Upper lobe of right lung (tissue), 1 donor: ENCODE results near the gene ACOT7. TPM values are rescaled to one million over a fixed set of nuclear protein-coding genes. Genes with fewer than 3 reads are reported as not detected.

Source experiments
- ATAC-seq: fragments of 200-7000 bp; cut with Tn5 transposase; one replicate; pipeline ENCODE4 v1.9.1; 2020; ENCODE audit warnings: mild to moderate bottlenecking, moderate library complexity
- DNase-seq: peaks from one replicate; pipeline ENCODE4 v3.0.0-alpha.2; 2020
- H3K27ac ChIP-seq: fragments of 200-600 bp; one replicate; pipeline ENCODE4 v1.8.0; 2022
- H3K27me3 ChIP-seq: fragments of 200-600 bp; one replicate; pipeline ENCODE4 v1.8.0; 2022; ENCODE audit warnings: mild to moderate bottlenecking
- H3K36me3 ChIP-seq: fragments of 200-600 bp; one replicate; pipeline ENCODE4 v1.8.0; 2022
- H3K4me1 ChIP-seq: fragments of 200-600 bp; one replicate; pipeline ENCODE4 v1.8.0; 2022
- H3K4me3 ChIP-seq: fragments of 200-600 bp; one replicate; pipeline ENCODE4 v1.8.0; 2022; ENCODE audit warnings: mild to moderate bottlenecking
- H3K9me3 ChIP-seq: fragments of 200-600 bp; one replicate; pipeline ENCODE4 v1.8.0; 2022
- CTCF ChIP-seq: fragments of 200-600 bp; IDR thresholded peaks from one replicate; pipeline ENCODE4 v1.8.0; 2022; ENCODE audit warnings: antibody characterized with exemption
- intact Hi-C: fragments of 100-400 bp; cut with DNase I; formaldehyde crosslinking; loops from one replicate; pipeline ENCODE4 v1.11.0; 2022
- total RNA-seq: library from RNA; stranded (reverse); fragmentation: NEBNext Ultra II Directional; extraction: Animal tissue kit (Norgen Biotek cat#: 25700); gene quantifications from one replicate; pipeline ENCODE4 v1.2.1, GENCODE V29; 2021
- donor health status: DM: no; HTN: yes; CAD: no; lungs with severe emphysema.

The ACOT7 gene
- total RNA-seq, 1 donor from 2014 or later, result 22.8 TPM

- Histone ChIP-seq H3K4me3 (peak overlapping the region; percentile 40), H3K9me3 (no peaks in the 10 kb centered on the region), H3K36me3 (no peaks in the 10 kb centered on the region), H3K27ac (no peak overlapping the region), H3K4me1 (peaks cover 31% of the 10 kb centered on the region), H3K27me3 (peaks cover 95% of the 10 kb centered on the region)
- no peak for TF ChIP-seq CTCF
- DNase-seq, result no peak
- intact Hi-C loops, result no loop called here
- ATAC-seq, result no peak
Observed at GRCh38 chr1:6419397-6419803, 25.8 kb upstream of the ACOT7 start.

- DNase-seq (no peak), ATAC-seq (no peak)
- Histone ChIP-seq H3K4me3 (peak overlapping the region; percentile 40), H3K27ac (no peak overlapping the region), H3K4me1 (peaks cover 25% of the 10 kb centered on the region), H3K36me3 (no peaks in the 10 kb centered on the region), H3K27me3 (peaks cover 91% of the 10 kb centered on the region), H3K9me3 (no peaks in the 10 kb centered on the region)
- intact Hi-C loops, result no loop called here
- no peak for TF ChIP-seq CTCF
Observed at GRCh38 chr1:6418668-6419396, 25.3 kb upstream of the ACOT7 start.

GRCh38 chr1:6417961-6418667 lies 24.5 kb upstream of the ACOT7 start:
- no peak for DNase-seq

GRCh38 chr1:6416906-6417305 lies 23.3 kb upstream of the ACOT7 start:
- ATAC-seq (no peak), DNase-seq (no peak)
- H3K9me3 ChIP-seq, result no peaks in the 10 kb centered on the region
- peaks cover 77% of the 10 kb centered on the region for H3K27me3 ChIP-seq
- intact Hi-C loops, result no loop called here
- no peaks in the 10 kb centered on the region for H3K36me3 ChIP-seq
- peaks cover 17% of the 10 kb centered on the region for H3K4me1 ChIP-seq
- no peak overlapping the region for H3K4me3 ChIP-seq
- no peak for TF ChIP-seq CTCF
- H3K27ac ChIP-seq, result no peak overlapping the region

More at GRCh38 chr1:6417961-6418667, 24.5 kb upstream of the ACOT7 start:
- H3K9me3 ChIP-seq, result no peaks in the 10 kb centered on the region
- intact Hi-C loops, result no loop called here
- no peak overlapping the region for H3K27ac ChIP-seq
- H3K36me3 ChIP-seq, result no peaks in the 10 kb centered on the region
- H3K4me1 ChIP-seq, result peaks cover 18% of the 10 kb centered on the region
- H3K4me3 ChIP-seq, result no peak overlapping the region
- peaks cover 84% of the 10 kb centered on the region for H3K27me3 ChIP-seq
- ATAC-seq, result no peak
- TF ChIP-seq CTCF, result no peak

- Histone ChIP-seq H3K4me3 (no peak overlapping the region), H3K27ac (no peak overlapping the region), H3K9me3 (no peaks in the 10 kb centered on the region), H3K27me3 (peaks cover 70% of the 10 kb centered on the region), H3K4me1 (peaks cover 17% of the 10 kb centered on the region), H3K36me3 (no peaks in the 10 kb centered on the region)
- intact Hi-C loops, result no loop called here
- peak; percentile 33 for ATAC-seq
- TF ChIP-seq CTCF, result no peak
- no peak for DNase-seq
Observed at GRCh38 chr1:6416295-6416656, 22.7 kb upstream of the ACOT7 start.
